ENCODE data around the gene TMEM231.

DNA sequence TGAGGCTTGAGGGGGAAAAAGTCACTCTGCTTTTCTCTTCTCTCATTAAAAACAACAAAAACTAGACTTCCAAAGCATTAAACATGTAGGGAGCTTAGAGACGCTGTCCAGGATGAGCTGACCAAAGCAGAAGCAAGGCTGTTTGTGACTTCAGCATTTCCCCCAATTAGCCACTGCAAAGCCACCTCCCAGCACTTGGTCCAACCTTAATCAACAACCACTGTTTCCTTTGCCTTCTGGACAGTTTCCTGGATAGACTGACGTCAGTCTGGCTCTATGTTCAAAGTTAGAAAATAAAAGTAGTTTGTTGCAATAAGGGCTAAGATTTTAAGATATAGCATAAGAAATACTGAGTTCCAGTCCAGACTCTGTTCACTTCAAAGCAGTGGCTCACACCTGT is 3.1 kb downstream of the TMEM231 start:
- TF ChIP-seq POLR2A (IDR thresholded peaks at IDR 0.05) = no peak
- TF ChIP-seq, protein P1, sequence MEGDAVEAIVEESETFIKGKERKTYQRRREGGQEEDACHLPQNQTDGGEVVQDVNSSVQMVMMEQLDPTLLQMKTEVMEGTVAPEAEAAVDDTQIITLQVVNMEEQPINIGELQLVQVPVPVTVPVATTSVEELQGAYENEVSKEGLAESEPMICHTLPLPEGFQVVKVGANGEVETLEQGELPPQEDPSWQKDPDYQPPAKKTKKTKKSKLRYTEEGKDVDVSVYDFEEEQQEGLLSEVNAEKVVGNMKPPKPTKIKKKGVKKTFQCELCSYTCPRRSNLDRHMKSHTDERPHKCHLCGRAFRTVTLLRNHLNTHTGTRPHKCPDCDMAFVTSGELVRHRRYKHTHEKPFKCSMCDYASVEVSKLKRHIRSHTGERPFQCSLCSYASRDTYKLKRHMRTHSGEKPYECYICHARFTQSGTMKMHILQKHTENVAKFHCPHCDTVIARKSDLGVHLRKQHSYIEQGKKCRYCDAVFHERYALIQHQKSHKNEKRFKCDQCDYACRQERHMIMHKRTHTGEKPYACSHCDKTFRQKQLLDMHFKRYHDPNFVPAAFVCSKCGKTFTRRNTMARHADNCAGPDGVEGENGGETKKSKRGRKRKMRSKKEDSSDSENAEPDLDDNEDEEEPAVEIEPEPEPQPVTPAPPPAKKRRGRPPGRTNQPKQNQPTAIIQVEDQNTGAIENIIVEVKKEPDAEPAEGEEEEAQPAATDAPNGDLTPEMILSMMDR (IDR thresholded peaks at IDR 0.05) = no peak

Measured in vagina (tissue), 2 donors.